ENCODE results near the gene PDC.

The PDC gene

DNA sequence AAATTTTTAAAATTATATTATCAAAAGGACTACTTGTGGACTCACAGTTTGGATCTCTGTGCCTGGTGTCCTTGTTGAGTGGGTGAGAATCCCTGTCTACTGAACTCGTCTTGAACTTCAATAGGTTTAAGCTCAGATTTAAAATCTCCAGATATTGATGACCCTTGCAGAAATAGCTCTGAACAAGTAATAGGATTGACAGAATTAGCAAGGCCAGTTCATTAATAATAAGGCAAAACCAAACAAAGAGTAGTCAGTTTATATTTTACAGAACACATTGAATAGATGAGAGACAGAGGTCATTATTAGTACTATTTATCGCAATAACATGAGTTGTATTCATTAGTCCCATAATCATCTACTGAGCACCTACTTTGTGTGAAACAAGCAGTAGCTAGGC is at the start of gene PDC:
PDC (minus strand) TSS at position 101 of the 400 bp plus-strand sequence. CDS start 11,655 bp downstream, outside the sequence.
- TF ChIP-seq GATA2 (IDR thresholded peaks at IDR 0.05; ENCODE audit: low read depth, low read length) (no peak), GATA3 (IDR thresholded peaks at IDR 0.05; ENCODE audit: low read depth, low read length) (no peak)

DNA sequence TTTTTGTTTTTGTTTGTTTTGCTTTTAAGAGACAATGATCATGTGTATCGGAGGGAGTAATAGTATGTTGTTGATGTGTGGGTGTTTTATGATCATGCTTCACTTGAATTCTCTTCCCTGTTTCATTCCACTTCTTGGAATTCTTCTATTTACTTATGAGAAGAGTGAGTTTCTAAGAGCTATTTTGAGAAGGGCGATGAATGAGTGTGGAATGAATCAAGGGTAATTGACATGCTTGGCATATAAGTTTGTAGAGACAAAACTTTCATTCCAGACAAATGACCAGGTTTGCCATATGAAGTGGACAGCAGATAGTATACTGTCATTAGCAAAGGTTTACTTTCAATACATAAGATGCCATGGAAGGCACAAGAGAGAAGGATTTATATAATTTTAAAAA is 42.3 kb upstream of the PDC start:
- TF ChIP-seq GATA2 (IDR thresholded peaks at IDR 0.05; ENCODE audit: low read depth, low read length) (no peak), GATA3 (IDR thresholded peaks at IDR 0.05; ENCODE audit: low read depth, low read length) (no peak)

DNA sequence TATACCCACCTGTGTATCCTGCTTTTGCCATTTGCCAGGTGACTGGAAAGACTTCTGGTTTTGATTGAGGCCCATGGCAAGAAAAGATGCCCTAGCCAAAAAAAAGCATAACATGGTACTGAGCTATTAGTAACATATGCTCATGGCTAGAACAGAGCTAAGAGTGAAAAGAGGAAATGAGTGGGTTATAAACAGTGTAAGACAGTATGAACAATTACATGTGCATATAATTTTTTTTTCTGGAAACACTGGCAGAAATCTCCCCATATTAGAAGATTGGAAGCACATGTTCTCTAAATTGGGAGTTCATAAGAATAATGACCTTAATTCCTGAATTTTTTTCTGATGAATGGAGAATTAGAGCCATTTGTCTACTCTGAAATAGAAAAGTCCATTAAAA is 41.2 kb upstream of the PDC start:
- TF ChIP-seq GATA3 (IDR thresholded peaks at IDR 0.05; ENCODE audit: low read depth, low read length) (no peak), GATA2 (IDR thresholded peaks at IDR 0.05; ENCODE audit: low read depth, low read length) (no peak)

DNA sequence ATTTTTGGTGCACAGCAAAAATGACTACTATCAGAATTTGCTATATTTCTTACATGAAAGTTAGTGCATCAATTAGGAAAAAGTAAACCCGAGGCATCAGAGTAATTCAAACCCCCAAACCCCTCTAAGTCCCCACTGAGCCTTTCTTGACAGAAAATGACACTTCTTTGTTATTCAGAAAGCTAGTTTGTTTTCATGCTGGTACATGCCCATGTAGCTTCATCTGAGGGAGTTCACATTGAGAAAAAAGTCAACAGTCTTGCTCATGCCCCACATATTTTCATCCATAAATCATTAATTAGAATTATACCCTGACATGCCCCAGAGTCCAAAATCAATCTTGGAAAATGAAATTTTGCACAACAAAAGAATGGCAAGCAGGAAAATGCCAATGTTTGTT is 39.9 kb upstream of the PDC start:
- TF ChIP-seq GATA2 (IDR thresholded peaks at IDR 0.05; ENCODE audit: low read depth, low read length) (no peak), GATA3 (IDR thresholded peaks at IDR 0.05; ENCODE audit: low read depth, low read length) (no peak)

DNA sequence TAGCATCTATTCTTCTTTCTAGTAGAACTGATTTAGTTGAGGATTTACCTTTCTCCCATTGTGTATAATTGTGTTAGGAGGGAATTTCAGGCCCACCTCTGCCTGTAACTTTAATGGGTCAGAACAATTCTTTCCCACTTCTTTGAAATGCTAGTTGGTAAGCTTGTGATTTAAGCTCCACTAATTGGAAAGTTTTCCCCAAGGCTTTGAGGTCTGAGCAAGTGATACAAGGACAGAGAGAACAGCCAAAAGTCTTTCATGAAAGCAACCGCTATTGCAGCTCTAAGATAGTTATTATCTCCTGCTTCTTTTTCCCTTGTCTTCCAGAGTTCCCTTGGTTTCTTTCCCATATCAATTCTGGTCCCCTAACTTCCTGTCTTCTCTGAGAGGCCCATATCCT is 38.7 kb upstream of the PDC start:
- TF ChIP-seq GATA3 (IDR thresholded peaks at IDR 0.05; ENCODE audit: low read depth, low read length): no peak
- TF ChIP-seq GATA2 (IDR thresholded peaks at IDR 0.05; ENCODE audit: low read depth, low read length): no peak

DNA sequence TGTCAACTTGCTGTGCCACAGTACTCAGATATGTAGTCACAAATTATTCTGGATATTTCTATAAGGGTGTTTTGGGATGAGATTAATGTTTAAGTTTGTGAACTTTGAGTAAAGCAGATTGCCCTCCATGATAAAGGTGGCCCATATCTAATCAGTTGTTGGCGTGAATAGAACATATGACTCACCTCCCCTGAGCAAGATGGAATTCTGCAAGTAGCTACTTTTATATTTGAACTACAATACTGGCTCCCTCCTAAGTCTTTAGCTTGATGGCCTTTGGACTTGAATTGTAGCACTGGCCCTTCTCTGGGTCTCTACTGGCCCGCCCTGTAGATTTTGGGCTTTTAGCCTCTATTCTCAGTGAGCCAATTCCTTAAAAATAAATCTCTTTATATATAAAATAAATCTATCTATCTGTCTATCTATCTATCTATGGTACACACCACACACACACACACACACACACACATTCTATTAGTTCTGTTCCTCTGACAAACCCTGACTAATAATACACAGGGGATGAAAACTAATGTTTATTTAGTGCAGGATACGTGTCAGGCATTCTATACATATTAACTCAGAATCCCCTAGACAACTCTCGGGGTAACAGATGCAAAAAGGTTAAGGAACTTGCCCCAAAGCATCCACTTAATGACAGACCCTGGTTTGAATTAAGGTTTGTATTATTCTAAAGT is 37.9 kb upstream of the PDC start:
- TF ChIP-seq GATA2 (IDR thresholded peaks at IDR 0.05; ENCODE audit: low read depth, low read length) (no peak), GATA3 (IDR thresholded peaks at IDR 0.05; ENCODE audit: low read depth, low read length) (no peak)

DNA sequence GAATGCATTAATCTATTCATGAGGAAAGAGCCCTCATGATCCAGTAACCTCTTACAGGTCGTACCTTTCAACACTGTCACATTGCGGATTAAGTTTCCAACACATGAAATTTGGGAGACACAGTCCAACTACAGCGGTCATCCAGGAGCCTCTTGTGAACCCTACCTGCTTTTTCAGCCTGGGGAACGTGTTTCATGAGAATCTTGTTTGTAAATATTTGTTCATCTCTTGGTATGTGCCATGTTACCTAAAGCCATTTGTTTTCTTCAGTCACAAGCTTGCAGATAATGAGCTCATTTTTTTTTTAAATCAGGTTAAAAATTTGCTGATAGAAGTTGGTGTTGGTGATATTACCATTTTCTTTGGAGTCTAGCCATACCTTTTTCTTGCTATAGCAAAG is 37.2 kb upstream of the PDC start:
- no peak for TF ChIP-seq GATA2 (IDR thresholded peaks at IDR 0.05; ENCODE audit: low read depth, low read length)
- TF ChIP-seq GATA3 (IDR thresholded peaks at IDR 0.05; ENCODE audit: low read depth, low read length): no peak

DNA sequence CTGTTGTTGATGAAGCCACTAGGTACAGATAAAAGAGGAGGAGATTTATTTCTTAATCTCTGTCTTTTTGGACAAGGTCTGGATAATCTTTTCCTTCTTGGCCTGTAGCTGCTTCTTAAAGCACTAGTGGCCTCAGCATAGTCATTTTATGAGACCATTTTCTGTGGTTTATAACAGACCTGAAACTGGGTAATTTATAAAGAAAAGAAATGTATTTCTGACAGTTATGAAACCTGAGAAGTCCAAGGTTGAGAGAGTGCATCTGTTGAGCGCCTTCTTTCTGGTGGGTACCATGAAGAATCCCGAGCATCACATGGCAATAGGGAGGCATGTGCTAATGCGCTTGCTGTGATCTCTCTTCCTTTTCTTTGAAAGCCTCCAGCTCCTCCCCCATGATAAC is 36.7 kb upstream of the PDC start:
- no peak for TF ChIP-seq GATA2 (IDR thresholded peaks at IDR 0.05; ENCODE audit: low read depth, low read length)
- no peak for TF ChIP-seq GATA3 (IDR thresholded peaks at IDR 0.05; ENCODE audit: low read depth, low read length)

DNA sequence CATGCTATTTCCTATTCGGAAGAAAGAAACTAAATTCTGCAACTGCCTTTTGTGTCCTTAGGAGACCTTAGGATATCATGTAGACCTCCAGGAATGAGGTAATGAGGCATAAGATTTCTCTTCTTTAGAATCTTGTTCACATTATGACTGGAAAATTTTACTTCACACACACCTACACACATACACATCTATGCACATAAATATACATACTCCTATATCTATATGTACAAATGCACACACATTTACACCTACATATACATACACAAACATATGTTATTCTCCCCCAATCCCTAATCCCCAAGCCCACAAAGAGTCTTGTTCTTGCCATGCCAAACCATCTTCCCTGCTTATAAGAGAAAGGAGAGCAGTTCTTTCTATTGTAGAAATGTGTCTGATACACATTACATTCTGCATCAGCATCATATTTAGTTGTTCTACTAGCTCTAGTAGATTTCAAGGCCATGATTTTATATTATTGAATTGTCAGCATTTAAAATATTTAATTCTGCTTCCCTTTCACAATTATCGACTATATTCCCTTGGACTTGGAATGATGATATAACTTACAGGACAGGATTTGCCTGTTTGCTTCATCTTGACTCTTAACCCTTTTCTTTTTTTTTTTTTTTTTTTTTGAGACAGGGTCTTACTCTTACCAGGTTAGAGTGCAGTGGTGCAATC is 35.4 kb upstream of the PDC start:
- TF ChIP-seq GATA2 (IDR thresholded peaks at IDR 0.05; ENCODE audit: low read depth, low read length) (no peak), GATA3 (IDR thresholded peaks at IDR 0.05; ENCODE audit: low read depth, low read length) (no peak)

DNA sequence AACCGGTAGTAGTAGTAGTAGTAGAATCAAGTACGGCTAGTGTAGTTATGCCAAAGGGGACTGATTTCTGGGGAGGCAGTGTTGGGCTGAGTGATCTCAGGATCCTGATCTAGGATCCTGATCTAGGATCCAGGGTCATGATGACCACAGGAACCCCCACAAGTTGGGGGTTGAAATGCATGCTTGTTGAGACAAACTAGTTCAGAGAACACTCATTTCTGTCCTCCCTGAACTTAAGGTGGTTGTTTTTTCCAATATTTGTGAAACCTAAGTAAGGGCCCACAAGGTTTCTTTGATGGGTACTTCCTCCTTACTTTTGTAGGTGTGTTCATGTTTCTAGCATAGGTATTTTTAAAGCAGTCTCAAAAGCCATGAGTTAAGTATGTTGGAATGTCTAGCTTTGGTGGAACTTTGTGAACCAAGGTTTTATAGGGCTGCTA is 33.9 kb upstream of the PDC start:
- TF ChIP-seq GATA2 (IDR thresholded peaks at IDR 0.05; ENCODE audit: low read depth, low read length) (no peak), GATA3 (IDR thresholded peaks at IDR 0.05; ENCODE audit: low read depth, low read length) (no peak)

DNA sequence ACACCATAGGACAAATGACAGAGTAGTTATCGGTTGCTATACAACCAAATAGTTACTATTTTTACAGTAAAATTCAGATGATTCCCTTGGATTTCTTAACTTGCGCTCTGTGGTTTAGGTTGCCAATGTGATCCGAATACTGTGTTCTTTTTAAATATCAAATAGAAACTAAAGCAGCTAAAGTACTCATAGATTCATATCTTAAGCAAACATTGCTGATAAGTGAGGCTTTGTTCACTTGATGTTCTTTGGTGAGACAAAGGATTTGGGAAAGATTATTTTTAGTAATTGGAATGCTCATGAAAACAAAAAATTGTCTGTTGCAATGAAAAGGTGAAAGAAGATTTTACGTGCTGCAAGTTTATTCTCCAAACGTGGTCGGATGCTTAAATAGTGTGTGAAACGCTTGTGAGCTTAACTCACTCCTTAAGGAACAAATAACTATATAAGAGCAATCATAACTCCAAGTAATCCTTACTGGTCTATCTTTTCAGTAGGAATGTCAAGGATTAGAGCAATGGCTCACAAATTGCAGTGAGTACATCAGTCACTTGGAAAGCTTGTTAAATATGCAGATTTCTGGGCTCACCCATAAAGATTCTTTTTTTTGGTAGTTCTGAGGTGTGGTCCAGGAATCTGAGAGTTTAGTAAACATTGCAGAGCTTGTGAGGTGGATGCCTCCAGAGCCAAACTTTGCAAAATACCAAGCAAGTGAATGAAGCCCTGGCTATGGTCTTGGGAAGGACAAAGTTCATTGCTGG is 31.8 kb upstream of the PDC start:
- TF ChIP-seq GATA2 (IDR thresholded peaks at IDR 0.05; ENCODE audit: low read depth, low read length): no peak
- TF ChIP-seq GATA3 (IDR thresholded peaks at IDR 0.05; ENCODE audit: low read depth, low read length): no peak

DNA sequence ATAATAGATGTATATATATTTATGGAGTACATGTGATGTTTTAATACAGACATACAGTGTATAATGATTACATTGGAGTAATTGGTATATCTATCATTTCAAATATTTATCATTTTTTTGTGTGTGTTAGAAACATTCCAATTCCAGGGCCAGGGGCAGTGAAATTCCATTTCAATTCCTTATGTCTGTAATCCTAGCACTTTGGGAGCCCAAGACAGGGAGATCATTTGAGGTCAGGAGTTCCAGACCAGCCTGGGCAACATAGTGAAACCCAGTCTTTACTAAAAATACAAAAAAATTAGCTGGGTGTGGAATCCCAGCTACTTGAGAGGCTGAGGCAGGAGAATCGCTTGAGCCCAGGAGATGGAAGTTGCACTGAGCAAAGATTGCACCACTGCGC is 30.4 kb upstream of the PDC start:
- no peak for TF ChIP-seq GATA2 (IDR thresholded peaks at IDR 0.05; ENCODE audit: low read depth, low read length)
- TF ChIP-seq GATA3 (IDR thresholded peaks at IDR 0.05; ENCODE audit: low read depth, low read length): no peak

DNA sequence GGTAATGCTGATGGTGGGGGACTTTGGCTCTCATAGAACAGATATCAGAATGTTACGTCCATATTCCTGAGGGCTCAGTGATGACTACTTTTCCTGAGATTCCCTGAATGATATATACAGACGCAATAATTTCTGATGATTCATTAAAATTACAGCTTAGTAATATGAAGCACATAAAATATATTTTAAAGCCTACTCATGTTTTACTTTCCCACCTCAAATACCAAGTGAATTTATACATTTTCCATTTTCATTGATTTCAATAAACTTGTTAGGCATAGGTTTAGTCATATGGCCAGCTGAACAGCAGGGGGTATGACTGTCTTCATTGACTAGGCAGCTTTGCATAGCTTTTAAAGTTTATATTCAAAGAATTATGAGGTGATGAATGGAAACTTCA is 26.2 kb upstream of the PDC start:
- TF ChIP-seq GATA2 (IDR thresholded peaks at IDR 0.05; ENCODE audit: low read depth, low read length): no peak
- TF ChIP-seq GATA3 (IDR thresholded peaks at IDR 0.05; ENCODE audit: low read depth, low read length): no peak

DNA sequence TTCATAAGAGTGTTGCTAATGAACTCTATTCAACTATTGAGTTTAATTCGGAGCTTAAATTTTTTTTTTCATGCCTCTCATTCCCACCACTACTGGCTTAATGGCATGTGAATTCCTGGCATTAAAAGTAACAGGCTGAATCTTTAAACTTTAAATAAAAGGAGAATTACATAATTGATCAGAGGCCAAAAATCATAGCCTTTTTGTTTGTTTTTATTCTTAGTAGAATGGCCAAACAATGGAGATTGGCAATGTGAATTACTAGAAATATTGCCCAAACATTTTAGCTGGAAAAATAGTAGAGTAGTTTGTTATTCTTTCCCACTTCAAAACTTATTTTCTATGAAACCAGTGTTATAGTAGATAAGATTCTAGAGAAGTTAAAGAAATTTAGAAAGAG is 25.1 kb upstream of the PDC start:
- TF ChIP-seq GATA2 (IDR thresholded peaks at IDR 0.05; ENCODE audit: low read depth, low read length): no peak
- TF ChIP-seq GATA3 (IDR thresholded peaks at IDR 0.05; ENCODE audit: low read depth, low read length): no peak

DNA sequence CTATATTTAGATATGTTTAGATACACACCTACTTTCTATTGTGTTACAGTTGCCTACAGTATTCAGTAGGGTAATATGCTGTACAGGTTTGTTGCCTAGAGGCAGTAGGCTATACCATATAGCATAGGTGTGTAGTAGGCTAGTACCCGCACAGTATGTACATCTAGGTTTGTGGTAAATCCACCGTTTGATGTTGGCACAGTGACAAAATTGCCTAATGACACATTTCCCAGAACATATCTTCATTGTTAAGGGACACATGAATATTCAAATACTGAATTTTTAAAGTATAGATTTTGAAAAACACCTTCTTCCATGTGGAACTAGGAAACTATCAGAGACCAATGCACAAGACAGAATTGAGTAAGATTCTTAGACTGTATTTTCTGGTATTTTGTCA is 22.6 kb upstream of the PDC start:
- no peak for TF ChIP-seq GATA3 (IDR thresholded peaks at IDR 0.05; ENCODE audit: low read depth, low read length)
- TF ChIP-seq GATA2 (IDR thresholded peaks at IDR 0.05; ENCODE audit: low read depth, low read length): no peak
